H1 (cell line): ENCODE results near the gene WASHC2A. TPM values are rescaled to one million over a fixed set of nuclear protein-coding genes. Genes with fewer than 3 reads are reported as not detected.
"Not testable (repeated sequence)": the region's sequence is repeated elsewhere in the genome, so short reads cannot be mapped to it uniquely, and the experiment has no call there.

Experiments
- CTCF ChIA-PET: fragments of 300-600 bp; sonication (Branson Sonifier 250); formaldehyde crosslinking; loops from one replicate; lab custom pipeline; 2021; ENCODE audit not compliant: partially characterized antibody; lab: Charles Lee
- POLR2A ChIA-PET: fragments of 300-600 bp; sonication (Branson Sonifier 250); formaldehyde crosslinking; loops from one replicate; lab custom pipeline; 2021; ENCODE audit warnings: inconsistent platforms; ENCODE audit not compliant: partially characterized antibody; lab: Charles Lee
- DNase-seq, 2 experiments: peaks; one replicate each; pipeline versions ENCODE4 v3.0.0 to v3.0.0-alpha.2; 2010 to 2022; ENCODE audit warnings: low spot score in 2 of 2, low read depth in 1 of 2, mixed read lengths in 1 of 2
- FAIRE-seq: peaks from 2 replicates; lab custom pipeline; 2011; peaks lifted over from hg19 to GRCh38; lab: Jason Lieb, UNC
- H2AFZ ChIP-seq: 2 replicates; pipeline ENCODE4 v1.8.1; 2012; ENCODE audit warnings: low read length, inconsistent platforms
- H2AK5ac ChIP-seq: 2 replicates; pipeline ENCODE4 v1.6.1; 2013; ENCODE audit warnings: low read depth, low read length
- H2BK120ac ChIP-seq: replicated peaks from 2 replicates; pipeline ENCODE3; 2013; ENCODE audit warnings: low read depth, low read length, inconsistent platforms
- H2BK12ac ChIP-seq: 2 replicates; pipeline ENCODE4 v1.6.1; 2013; ENCODE audit warnings: low read depth, low read length
- H2BK15ac ChIP-seq: 2 replicates; pipeline ENCODE4 v1.6.1; 2013; ENCODE audit warnings: low read length
- H2BK20ac ChIP-seq: 2 replicates; pipeline ENCODE4 v1.6.1; 2013; ENCODE audit warnings: low read length
- H2BK5ac ChIP-seq: 2 replicates; pipeline ENCODE4 v1.6.1; 2013; ENCODE audit warnings: low read depth, low read length
- H3K14ac ChIP-seq: 2 replicates; pipeline ENCODE4 v1.6.1; 2013; ENCODE audit warnings: inconsistent platforms; ENCODE audit not compliant: insufficient read length
- H3K18ac ChIP-seq: 2 replicates; pipeline ENCODE4 v1.6.1; 2013; ENCODE audit warnings: low read length; ENCODE audit errors: extremely low read depth
- H3K23ac ChIP-seq: 2 replicates; pipeline ENCODE4 v1.6.1; 2013; ENCODE audit warnings: inconsistent platforms; ENCODE audit not compliant: insufficient read length
- H3K23me2 ChIP-seq: 2 replicates; pipeline ENCODE4 v1.6.1; 2013; ENCODE audit warnings: low read depth, low read length
- H3K27ac ChIP-seq: 2 replicates; pipeline ENCODE4 v1.6.1; 2011; ENCODE audit warnings: low read depth, low read length, inconsistent platforms
- H3K27me3 ChIP-seq, 4 experiments: replicated peaks in 1 of 4; 1 replicate in 1 of 4; 2 replicates in 3 of 4; pipeline versions ENCODE4 v1.6.1 to v1.8.1; 2011 to 2013; ENCODE audit warnings: low read length in 3 of 4, mild to moderate bottlenecking in 3 of 4, inconsistent platforms in 2 of 4, mixed read lengths in 2 of 4, moderate library complexity in 1 of 4; ENCODE audit not compliant: control insufficient read depth in 3 of 4, insufficient read depth in 3 of 4; ENCODE audit errors: extremely low read depth in 1 of 4
- H3K36me3 ChIP-seq, 4 experiments: 2 replicates each; pipeline versions ENCODE4 v1.6.1 to v1.8.1; 2011 to 2013; ENCODE audit warnings: mild to moderate bottlenecking in 4 of 4, low read length in 3 of 4, moderate library complexity in 2 of 4, control low read depth in 1 of 4, inconsistent platforms in 1 of 4; ENCODE audit not compliant: insufficient read depth in 4 of 4, control insufficient read depth in 2 of 4
- H3K4ac ChIP-seq: replicated peaks from 2 replicates; pipeline ENCODE3; 2013; ENCODE audit warnings: low read length, low read depth, mixed read lengths, inconsistent platforms; ENCODE audit not compliant: insufficient read length
- H3K4me1 ChIP-seq, 4 experiments: replicated peaks in 1 of 4; 1 replicate in 1 of 4; 2 replicates in 3 of 4; pipeline versions ENCODE4 v1.6.1 to v1.8.1; 2011 to 2013; ENCODE audit warnings: low read length in 3 of 4, inconsistent platforms in 2 of 4, mixed read lengths in 1 of 4; ENCODE audit not compliant: insufficient read depth in 4 of 4, control insufficient read depth in 3 of 4
- H3K4me2 ChIP-seq, 2 experiments: 2 replicates each; pipeline versions ENCODE4 v1.6.1 to v1.8.1; 2011 to 2013; ENCODE audit warnings: low read depth in 2 of 2, low read length in 2 of 2, control low read depth in 1 of 2, inconsistent platforms in 1 of 2, mild to moderate bottlenecking in 1 of 2; ENCODE audit not compliant: insufficient read depth in 1 of 2
- H3K4me3 ChIP-seq, 4 experiments: fragments of 200-600, 300-600 bp in 1 of 4; sonication (generic), shearing (Covaris generic), sonication (Bioruptor Twin) in 1 of 4; 2 replicates each; pipeline versions ENCODE4 v1.5.1 to v1.8.1; 2011 to 2016; ENCODE audit warnings: low read length in 4 of 4, low read depth in 3 of 4, control low read depth in 2 of 4, inconsistent platforms in 2 of 4, mild to moderate bottlenecking in 2 of 4, mixed read lengths in 1 of 4, moderate library complexity in 1 of 4; ENCODE audit not compliant: insufficient read depth in 2 of 4; ENCODE audit errors: extremely low read depth in 1 of 4
- H3K56ac ChIP-seq: replicated peaks from 2 replicates; pipeline ENCODE3; 2013; ENCODE audit warnings: low read depth, mild to moderate bottlenecking, mixed read lengths, low read length, inconsistent platforms; ENCODE audit not compliant: insufficient read length
- H3K79me1 ChIP-seq: 2 replicates; pipeline ENCODE4 v1.6.1; 2013; ENCODE audit warnings: low read depth, low read length, control low read depth
- H3K79me2 ChIP-seq, 2 experiments: 2 replicates each; pipeline versions ENCODE4 v1.6.1 to v1.8.1; 2012 to 2013; ENCODE audit warnings: low read length in 2 of 2, mild to moderate bottlenecking in 2 of 2, inconsistent platforms in 1 of 2; ENCODE audit not compliant: insufficient read depth in 2 of 2, control insufficient read depth in 1 of 2
- H3K9ac ChIP-seq, 4 experiments: replicated peaks in 1 of 4; 1 replicate in 1 of 4; 2 replicates in 3 of 4; pipeline versions ENCODE4 v1.6.1 to v1.8.1; 2011 to 2013; ENCODE audit warnings: low read depth in 3 of 4, low read length in 3 of 4, control low read depth in 2 of 4, mild to moderate bottlenecking in 2 of 4, moderate library complexity in 2 of 4, inconsistent platforms in 1 of 4; ENCODE audit errors: extremely low read depth in 1 of 4
- H3K9me3 ChIP-seq, 2 experiments: 2 replicates each; pipeline versions ENCODE4 v1.6.1 to v1.8.1; 2012 to 2013; ENCODE audit warnings: mild to moderate bottlenecking in 2 of 2, moderate library complexity in 2 of 2, control low read depth in 1 of 2, inconsistent platforms in 1 of 2, low read depth in 1 of 2, low read length in 1 of 2, mixed read lengths in 1 of 2; ENCODE audit not compliant: insufficient read depth in 2 of 2
- H4K20me1 ChIP-seq, 2 experiments: replicated peaks in 1 of 2; 2 replicates each; pipeline versions ENCODE3 to v1.8.1; 2011 to 2013; ENCODE audit warnings: inconsistent platforms in 2 of 2, low read length in 2 of 2, mild to moderate bottlenecking in 1 of 2; ENCODE audit not compliant: insufficient read depth in 2 of 2, control insufficient read depth in 1 of 2
- H4K5ac ChIP-seq: 2 replicates; pipeline ENCODE4 v1.6.1; 2013; ENCODE audit warnings: low read length, low read depth, mixed read lengths, inconsistent platforms; ENCODE audit not compliant: insufficient read length
- H4K8ac ChIP-seq: 2 replicates; pipeline ENCODE4 v1.8.0; 2013; ENCODE audit warnings: mild to moderate bottlenecking, moderate library complexity, low read length, inconsistent platforms; ENCODE audit not compliant: insufficient read depth; ENCODE audit errors: extremely low read depth
- H4K91ac ChIP-seq: replicated peaks from 2 replicates; pipeline ENCODE3; 2013; ENCODE audit warnings: low read length, mixed read lengths, inconsistent platforms; ENCODE audit not compliant: insufficient read length
- WGBS, 2 experiments: shearing (Covaris generic) in 1 of 2; methylation state at CpG; one replicate each; pipeline versions ENCODE4 v1.1.6 to v1.1.7; 2013 to 2015; ENCODE audit warnings: low lambda C conversion rate in 2 of 2, mixed read lengths in 2 of 2, inconsistent platforms in 1 of 2, low coverage in 1 of 2, missing lambda C conversion rate in 1 of 2; ENCODE audit not compliant: insufficient replicate concordance in 2 of 2, insufficient coverage in 1 of 2, insufficient read length in 1 of 2; ENCODE audit errors: extremely low coverage in 1 of 2, missing lambda C conversion rate in 1 of 2; 5-methylcytosine and 5-hydroxymethylcytosine counted together
- polyA plus RNA-seq, 7 experiments: library from polyadenylated mRNA; depleted of rRNA in 3 of 7; stranded (reverse) in 5 of 7; unstranded in 2 of 7; fragments of >200 nt in 5 of 7; fragments of 200-250 nt in 2 of 7; gene quantifications; 1 replicate in 5 of 7; 2 replicates in 1 of 7; 4 replicates in 1 of 7; pipeline versions ENCODE4 v1.2.1 to v1.2.3, GENCODE V29; 2011 to 2013; ENCODE audit warnings: missing spikeins in 2 of 7, mixed read lengths in 2 of 7
- total RNA-seq: library from RNA; stranded (reverse); fragmentation: NEBNext Ultra II Directional; extraction: Animal tissue kit (Norgen Biotek cat#: 25700); gene quantifications from 2 replicates; pipeline ENCODE4 v1.2.1, GENCODE V29; 2021

Gene WASHC2A
- total and polyA plus RNA-seq, 2 of the 8 experiments (the other 6 are each of a cell fraction or from before 2014, with no cell fraction given) = 7.5 to 29.7 TPM

- H2BK15ac ChIP-seq, FAIRE-seq, H3K4me2 ChIP-seq, CTCF ChIA-PET, H2AFZ ChIP-seq, H3K79me2 ChIP-seq, H3K27me3 ChIP-seq, H3K14ac ChIP-seq, POLR2A ChIA-PET, H2BK20ac ChIP-seq, H2BK5ac ChIP-seq, H3K9me3 ChIP-seq, H3K4ac ChIP-seq, H2BK12ac ChIP-seq, H4K5ac ChIP-seq, H3K56ac ChIP-seq, H3K36me3 ChIP-seq, H3K9ac ChIP-seq, H3K23ac ChIP-seq, DNase-seq, H2BK120ac ChIP-seq, H3K27ac ChIP-seq, H4K8ac ChIP-seq, H3K18ac ChIP-seq, H4K20me1 ChIP-seq, H2AK5ac ChIP-seq, H3K4me3 ChIP-seq, H3K4me1 ChIP-seq, H3K23me2 ChIP-seq, H3K79me1 ChIP-seq, H4K91ac ChIP-seq: not testable (repeated sequence)
- 80% methylated on average over 3 of the region's 3 CpGs; no CpG with 5 or more reads in 1 of the 2 experiments for WGBS, 2 experiments
These were observed 15.6 kb upstream of the WASHC2A start for GRCh38 chr10:50051995-50052660.

GRCh38 chr10:50052778-50053376 is 14.9 kb upstream of the WASHC2A start:
- H3K4ac ChIP-seq, H3K27me3 ChIP-seq, H3K27ac ChIP-seq, H2BK12ac ChIP-seq, H3K14ac ChIP-seq, H2BK15ac ChIP-seq, H4K5ac ChIP-seq, H2BK5ac ChIP-seq, H3K79me2 ChIP-seq, H3K4me2 ChIP-seq, DNase-seq, H4K20me1 ChIP-seq, H3K79me1 ChIP-seq, H2BK20ac ChIP-seq, POLR2A ChIA-PET, H3K56ac ChIP-seq, H2AFZ ChIP-seq, H2BK120ac ChIP-seq, H4K91ac ChIP-seq, CTCF ChIA-PET, H3K4me3 ChIP-seq, H3K9ac ChIP-seq, H3K36me3 ChIP-seq, H3K23ac ChIP-seq, H3K18ac ChIP-seq, H4K8ac ChIP-seq, FAIRE-seq, H3K4me1 ChIP-seq, H3K9me3 ChIP-seq, H3K23me2 ChIP-seq, H2AK5ac ChIP-seq: not testable (repeated sequence)
- 82% methylated on average over 6 of the region's 6 CpGs; no CpG with 5 or more reads in 1 of the 2 experiments for WGBS, 2 experiments
